Measurements from ENCODE around the gene C20orf202.

The C20orf202 gene

GRCh38 chr20:1202762-1203504 lies at the start of gene C20orf202:
Gene C20orf202, plus strand, starts transcription at chr20:1203454. Its CDS starts 132 bp downstream, at chr20:1203586.
- no peak for FAIRE-seq

GRCh38 chr20:1154226-1154625 lies 49.0 kb upstream of the C20orf202 start:
- no peak for FAIRE-seq

- no peak for FAIRE-seq
Observed at GRCh38 chr20:1154691-1155090, 48.6 kb upstream of the C20orf202 start.

GRCh38 chr20:1155342-1155741 lies 47.9 kb upstream of the C20orf202 start:
- FAIRE-seq = no peak

- no peak for FAIRE-seq
Observed at GRCh38 chr20:1160496-1160895, 42.8 kb upstream of the C20orf202 start.

GRCh38 chr20:1160991-1161390 lies 42.3 kb upstream of the C20orf202 start:
- no peak for FAIRE-seq

- FAIRE-seq = no peak
Observed at GRCh38 chr20:1163105-1163504, 40.1 kb upstream of the C20orf202 start.

- FAIRE-seq = no peak
Observed at GRCh38 chr20:1163653-1164052, 39.6 kb upstream of the C20orf202 start.

- FAIRE-seq = no peak
Observed at GRCh38 chr20:1164871-1165270, 38.4 kb upstream of the C20orf202 start.

GRCh38 chr20:1165521-1165920 lies 37.7 kb upstream of the C20orf202 start:
- FAIRE-seq = no peak

GRCh38 chr20:1165941-1166340 lies 37.3 kb upstream of the C20orf202 start:
- no peak for FAIRE-seq

GRCh38 chr20:1166948-1167720 lies 36.1 kb upstream of the C20orf202 start:
- FAIRE-seq = no peak

- FAIRE-seq = no peak
Observed at GRCh38 chr20:1169224-1169623, 34.0 kb upstream of the C20orf202 start.

GRCh38 chr20:1171461-1172093 lies 31.7 kb upstream of the C20orf202 start:
- no peak for FAIRE-seq

- FAIRE-seq = no peak
Observed at GRCh38 chr20:1173698-1174097, 29.6 kb upstream of the C20orf202 start.

GRCh38 chr20:1174787-1175186 lies 28.5 kb upstream of the C20orf202 start:
- no peak for FAIRE-seq

GRCh38 chr20:1177680-1178079 lies 25.6 kb upstream of the C20orf202 start:
- no peak for FAIRE-seq

GRCh38 chr20:1178103-1178502 lies 25.2 kb upstream of the C20orf202 start:
- FAIRE-seq = no peak

GRCh38 chr20:1178623-1179022 lies 24.6 kb upstream of the C20orf202 start:
- FAIRE-seq = no peak

- FAIRE-seq = no peak
Observed at GRCh38 chr20:1180949-1181348, 22.3 kb upstream of the C20orf202 start.

GRCh38 chr20:1182106-1182505 lies 21.1 kb upstream of the C20orf202 start:
- no peak for FAIRE-seq

GRCh38 chr20:1183153-1183552 lies 20.1 kb upstream of the C20orf202 start:
- no peak for FAIRE-seq

- FAIRE-seq = no peak
Observed at GRCh38 chr20:1184260-1184637, 19.0 kb upstream of the C20orf202 start.
